ENCODE measurements around the gene SIPA1L3.
A peak's percentile ranks its signal among the peaks of the same experiment; 100 is the strongest.

SIPA1L3 gene

DNA sequence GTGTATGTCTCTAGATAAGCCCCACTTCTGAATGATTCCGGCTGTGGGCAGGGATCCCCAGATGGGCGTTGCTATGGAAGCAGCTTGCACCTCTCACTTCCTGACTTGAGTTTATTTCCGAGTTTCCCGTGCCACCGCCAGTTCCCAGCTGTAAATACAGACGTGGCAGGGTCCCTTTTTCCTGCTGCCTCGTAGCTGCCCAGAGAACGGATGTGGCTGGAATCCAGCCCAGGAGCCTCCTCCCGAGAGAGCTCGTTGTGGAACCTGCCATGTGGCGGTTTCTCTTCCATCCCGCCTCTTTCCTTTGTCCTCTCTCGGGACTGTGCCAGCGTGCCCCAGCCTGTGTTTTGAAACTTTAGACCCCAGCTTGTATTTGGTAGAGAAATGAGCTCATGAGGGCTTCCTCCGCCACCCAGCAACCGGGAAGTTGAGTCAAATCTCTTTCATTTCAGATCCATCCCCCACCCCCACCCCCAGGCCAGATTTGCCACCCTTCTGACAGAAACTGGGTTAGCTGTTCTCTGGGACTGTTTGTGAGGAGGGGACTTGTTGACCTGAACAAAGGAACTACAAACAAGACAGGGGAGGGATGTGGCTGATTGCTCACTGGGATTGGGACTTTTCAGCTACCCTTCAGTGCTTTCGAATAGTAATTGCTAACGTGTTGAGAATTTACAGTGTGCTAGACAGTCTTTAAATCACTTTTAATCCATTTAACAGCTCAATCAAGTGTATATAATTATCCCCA is 96.6 kb downstream of the SIPA1L3 start:
- DNase-seq: peak; percentile 61

DNA sequence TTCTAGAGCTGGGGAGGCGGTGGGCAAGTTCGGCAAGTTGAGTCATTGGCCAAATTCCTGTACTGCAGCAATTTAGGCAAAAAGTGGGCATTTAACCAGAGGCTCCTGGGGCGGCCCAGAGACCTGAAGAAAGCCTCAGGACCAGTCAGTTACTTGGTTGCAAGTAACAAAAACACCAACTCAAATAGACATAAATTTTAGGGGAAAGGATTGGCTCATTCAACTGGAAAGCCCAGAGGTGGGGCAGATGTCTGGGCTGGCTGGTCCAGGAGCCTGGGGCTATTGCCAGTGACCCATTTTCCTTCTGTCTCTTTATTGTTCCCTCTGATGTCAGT is 97.1 kb downstream of the SIPA1L3 start:
- no peak for DNase-seq

DNA sequence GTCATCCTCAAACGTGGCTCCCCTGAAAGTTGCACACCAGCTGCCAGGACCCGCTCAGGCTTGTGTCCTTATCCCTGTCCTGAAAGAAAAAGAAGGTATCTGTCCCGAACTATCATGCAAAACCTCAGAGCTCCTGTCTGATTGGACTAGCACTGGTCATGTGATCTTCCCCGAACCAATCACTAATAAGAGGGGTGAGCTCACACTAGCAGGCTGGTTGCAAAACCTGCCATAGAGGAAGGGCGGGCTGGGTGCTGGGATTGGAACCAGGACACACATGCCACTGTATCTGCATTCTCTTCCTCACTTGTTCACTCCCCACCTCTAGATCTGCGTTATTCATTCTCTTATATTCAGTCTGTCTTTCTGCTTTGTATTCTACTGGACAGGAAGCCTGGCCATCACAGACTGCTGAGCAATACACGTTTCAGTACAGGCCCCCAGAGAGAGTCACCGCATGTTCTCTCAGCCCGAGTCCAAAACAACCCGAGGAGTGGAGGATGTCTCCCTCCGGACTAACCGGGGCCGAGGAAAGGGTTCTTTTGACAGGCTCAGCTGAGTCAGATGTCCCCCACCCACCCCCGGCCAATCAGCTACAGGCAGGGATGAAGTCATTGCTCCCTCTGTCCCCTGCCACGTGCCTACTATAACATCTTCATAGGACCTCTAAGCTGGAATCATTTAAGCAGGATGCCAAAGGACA is 97.7 kb downstream of the SIPA1L3 start:
- DNase-seq: peak; percentile 54

DNA sequence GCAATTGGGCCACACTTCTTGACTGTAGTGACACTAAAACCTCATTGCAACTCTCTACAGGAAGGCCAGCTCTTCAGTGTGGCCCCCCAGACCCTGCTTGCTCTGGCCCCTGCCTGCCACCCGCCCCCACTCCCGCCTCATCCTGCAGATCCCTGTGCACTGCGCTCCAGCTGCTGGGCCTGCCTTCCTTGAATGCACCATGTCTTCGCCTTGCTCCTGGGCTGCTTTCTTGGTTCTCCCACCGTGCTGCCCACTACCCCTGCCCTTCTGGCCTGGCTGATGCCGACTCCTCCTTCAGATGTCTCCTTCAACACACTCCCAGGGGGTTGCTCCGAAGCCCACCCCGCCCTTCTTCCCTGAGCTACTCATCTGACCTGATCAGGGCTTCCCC is 98.2 kb downstream of the SIPA1L3 start:
- no peak for DNase-seq

DNA sequence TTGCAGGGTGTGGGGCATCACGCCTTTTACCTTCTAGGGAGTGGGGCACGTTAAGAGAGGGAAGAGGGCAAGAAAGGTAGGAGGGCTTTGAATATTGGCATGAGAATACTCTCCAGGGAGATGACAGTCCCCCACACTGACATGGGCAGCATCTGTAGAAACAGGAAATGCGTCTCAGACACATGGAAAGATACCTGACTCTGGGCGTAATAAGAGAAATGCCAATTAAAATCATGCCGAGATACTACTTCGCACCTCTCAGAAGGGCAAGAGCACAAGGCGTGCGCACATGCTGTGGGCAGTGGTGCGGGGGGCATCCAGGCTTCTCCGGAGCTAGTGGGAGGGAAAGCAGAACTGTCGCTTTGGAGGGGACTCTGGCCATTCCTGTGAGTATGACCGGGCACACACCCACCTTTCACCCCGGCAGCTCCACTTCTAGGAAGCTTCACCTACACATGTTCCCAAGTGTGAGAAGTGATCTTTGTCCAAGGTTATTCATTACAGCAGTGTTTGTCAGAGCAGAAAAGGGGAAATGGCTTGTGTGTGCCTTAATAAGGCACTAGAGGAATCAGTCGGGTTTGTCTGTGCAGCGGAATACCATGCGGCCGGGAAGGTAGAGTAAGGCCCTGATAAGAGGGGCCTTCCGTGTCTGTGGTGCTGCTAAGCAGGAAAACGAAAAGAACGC is 99.5 kb downstream of the SIPA1L3 start:
- no peak for DNase-seq

DNA sequence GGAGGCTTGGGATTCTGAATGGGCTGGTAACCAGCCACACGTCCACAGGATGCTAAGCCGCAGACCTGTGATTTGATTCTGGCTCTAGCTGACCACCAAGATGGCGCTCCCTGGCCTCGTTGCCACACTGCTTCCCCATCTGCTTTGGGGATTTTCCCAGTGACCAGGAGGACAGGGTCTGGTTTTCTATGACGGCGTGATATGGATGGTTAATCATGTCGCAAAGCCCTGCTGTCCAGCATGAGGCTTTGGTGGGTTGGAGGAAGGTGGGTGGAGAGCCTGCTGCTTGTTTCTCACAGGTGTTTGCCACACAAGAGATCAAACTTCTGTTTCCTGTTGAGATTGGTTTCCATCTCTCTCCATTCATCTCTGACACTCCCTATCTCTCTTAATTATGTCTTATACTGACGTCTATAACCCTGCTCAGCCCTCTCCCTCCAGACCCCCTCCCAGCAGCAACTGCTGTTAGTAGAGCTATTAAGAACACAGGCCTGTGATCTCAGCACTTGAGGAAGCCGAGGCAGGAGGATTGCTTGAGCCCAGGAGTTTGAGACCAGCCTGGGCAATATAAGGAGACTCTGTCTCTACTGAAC is 102.7 kb downstream of the SIPA1L3 start:
- DNase-seq: no peak

DNA sequence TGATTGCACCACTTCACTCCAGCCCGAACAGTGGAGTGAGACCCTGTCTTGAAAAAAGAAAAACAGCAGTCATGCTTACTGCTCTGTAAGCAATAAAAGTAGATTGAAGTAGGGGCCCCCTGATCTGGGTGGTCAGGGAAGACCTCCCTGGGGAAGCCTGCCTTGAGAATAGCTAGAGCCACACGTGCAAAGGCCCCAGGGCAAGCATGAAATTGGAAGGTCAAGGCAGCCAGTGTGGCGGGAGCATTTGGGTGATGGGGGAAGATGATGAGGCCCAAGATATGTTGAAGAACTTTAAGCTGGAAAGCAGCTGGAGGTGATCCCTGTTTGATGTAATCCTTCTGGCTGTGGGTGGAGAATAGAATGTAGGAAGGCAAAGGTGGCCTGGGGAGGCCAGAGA is 104.4 kb downstream of the SIPA1L3 start:
- DNase-seq: no peak

DNA sequence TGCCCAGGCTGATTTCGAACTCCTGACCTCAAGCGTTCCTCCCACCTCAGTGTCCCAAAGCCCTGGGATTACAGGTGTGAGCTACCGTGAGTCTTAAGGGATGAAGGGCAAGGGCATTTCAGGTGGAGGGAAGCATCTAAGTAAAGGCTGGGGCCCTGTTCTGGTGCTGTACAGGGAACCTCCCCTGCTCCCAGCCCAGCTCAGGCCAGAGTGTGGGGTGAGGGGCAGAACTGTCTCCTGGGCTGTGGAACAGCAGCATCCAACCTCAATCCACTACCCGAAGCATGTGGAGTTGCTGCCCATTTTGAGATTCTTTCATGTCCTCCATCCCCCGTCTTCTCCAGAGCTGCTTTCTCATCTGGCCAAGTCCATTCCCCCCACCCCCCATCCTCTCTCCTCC is 105.3 kb downstream of the SIPA1L3 start:
- DNase-seq: no peak

DNA sequence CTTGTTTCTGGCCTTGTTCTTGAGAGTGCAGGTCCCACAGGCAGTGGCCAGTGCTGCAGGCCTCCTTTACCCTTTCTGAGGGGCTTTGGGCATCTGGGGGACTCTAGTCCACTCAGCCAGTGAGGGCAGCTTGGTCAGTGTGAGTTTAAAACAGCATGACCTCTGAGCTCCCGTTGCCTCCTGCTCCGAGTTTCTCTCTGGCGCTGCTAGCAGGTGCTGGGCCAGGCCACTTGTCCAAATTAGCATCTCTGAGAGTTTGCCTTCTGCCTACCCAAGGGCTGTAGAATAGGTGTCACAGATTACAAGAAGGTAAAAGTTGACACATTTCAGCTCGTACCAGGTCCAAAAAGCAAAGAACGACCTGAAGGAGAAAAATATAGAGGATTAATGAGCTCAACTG is 105.9 kb downstream of the SIPA1L3 start:
- no peak for DNase-seq

DNA sequence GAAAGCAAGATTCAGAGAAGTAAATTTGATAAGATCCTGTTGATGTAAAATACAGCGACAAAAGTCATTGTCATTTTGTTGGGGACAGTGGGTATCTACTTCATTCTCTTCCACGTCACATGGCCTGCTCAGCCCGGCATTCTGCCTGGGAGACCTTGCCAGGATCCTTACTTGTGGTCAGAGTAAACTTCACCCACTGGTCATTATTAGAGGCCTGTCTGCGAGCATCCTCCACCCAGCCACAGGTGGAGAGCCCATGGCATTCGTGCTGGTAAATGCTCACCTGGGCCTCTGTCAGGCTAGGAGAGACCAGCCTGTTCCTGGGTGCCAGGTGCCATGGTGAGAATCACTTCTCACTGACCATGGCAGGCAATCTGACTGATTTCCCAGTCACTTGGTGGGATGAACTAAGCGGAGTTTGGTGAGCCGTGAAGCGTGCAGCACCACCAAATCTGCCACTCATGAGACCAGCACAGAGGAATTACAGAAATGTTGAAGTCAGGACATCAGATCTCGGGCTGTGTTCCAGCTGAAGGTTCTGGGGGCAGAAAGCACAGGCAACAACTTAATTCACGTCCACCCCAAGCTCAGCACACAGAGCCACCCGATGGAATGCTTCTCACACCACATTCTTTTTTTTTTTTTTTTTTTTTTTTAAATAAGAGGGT is 107.0 kb downstream of the SIPA1L3 start:
- no peak for DNase-seq

DNA sequence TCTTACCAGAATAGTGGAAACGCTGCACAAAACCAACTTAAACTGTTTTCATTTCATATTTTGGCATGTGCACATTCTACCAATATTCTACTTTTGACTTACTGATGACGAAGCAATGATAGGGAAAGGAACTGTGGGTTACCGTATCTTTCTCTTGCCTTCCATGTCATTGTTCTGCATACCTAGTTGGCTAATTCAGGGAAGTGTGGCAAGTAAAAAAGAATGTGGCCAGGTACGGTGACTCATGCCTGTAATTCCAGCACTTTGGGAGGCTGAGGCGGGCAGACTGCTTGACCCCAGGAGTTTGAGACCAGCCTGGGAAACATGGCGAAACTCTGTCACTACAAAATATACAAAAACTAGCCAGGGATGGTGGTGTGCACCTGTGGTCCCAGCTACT is 108.2 kb downstream of the SIPA1L3 start:
- no peak for DNase-seq

DNA sequence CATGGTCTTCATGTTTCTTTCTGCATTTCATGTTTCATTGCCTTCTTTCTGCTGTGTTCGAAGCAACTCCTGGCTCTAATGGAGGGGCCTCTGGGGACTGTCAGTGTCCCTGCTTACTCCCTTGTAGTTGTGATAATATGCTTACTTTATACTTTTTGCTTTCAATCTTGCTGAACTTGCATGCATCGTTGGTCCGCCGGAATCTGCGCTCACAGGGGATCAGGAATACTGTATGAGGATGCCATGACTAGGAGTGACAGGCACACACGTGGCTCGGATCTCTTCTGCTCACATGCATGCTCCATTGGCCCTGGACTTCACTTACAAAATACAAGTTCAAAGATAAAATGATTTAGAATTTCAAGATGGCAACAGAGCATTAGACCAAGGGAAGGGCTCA is 108.8 kb downstream of the SIPA1L3 start:
- DNase-seq: no peak

DNA sequence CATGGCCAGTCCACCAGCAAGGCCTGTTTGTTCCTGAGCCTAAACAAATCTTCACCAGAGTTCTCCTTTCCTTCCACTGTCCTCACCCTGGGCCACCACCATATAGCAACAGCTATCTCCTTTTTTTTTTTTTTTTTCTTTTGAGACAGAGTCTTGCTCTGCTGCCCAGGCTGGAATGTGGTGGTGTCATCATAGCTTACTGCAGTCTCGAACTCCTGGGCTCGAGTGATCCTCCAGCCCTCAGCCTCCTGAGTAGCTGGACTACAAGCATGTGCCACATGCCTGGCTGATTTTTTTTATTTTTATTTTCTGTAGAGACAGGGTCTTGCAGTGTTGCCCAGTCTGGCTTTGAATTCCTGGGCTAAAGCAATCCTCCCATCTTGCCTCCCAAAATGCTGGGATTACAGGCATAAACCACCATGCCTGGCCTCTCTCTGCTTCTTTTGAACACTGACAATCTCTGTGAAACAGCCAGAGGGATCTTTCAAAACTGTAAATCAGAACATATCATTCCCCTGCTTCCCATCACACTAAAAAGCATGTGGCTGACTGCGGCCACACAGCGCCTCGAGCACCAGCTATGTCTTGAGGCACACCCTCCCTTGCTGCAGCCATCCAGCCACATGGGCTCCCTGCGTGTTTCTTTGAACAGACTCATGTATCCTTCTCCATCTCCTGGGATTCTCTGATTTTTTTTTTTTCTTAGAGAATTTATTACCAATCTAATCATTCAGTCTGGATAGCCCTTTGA is 110.6 kb downstream of the SIPA1L3 start:
- DNase-seq: no peak

DNA sequence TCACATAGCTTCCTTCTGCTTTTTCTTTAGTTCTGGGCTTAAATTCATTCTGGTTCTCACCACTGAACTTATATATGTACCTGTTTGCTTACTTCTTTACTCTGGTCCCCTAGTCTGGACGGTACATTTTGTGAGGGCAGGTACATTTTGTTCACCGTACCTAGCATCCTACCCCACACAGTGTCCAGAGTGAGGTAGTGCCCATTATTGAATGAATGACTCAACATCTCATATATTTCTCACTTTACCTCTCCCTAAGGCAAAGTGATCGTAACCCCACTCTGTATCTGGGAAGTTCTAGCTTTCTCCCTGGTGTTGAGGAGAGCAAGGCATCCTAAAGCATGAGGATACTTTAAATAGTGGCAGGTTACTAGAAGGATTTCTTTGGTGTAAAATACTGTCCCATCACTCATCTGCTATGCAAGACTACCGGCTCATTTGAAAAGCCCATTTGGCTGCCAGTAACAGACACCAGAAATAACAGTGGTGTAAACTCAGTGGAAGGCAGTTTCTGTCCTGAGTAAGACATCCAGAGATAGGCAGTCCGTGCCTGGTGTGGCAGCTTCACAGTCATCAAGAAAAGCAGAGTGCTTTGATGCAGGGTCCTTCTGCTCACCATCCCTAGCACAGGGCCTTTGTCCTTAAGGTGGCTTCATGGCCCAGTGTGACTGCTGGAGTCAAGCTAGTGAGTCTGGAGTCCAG is 111.8 kb downstream of the SIPA1L3 start:
- DNase-seq: no peak

DNA sequence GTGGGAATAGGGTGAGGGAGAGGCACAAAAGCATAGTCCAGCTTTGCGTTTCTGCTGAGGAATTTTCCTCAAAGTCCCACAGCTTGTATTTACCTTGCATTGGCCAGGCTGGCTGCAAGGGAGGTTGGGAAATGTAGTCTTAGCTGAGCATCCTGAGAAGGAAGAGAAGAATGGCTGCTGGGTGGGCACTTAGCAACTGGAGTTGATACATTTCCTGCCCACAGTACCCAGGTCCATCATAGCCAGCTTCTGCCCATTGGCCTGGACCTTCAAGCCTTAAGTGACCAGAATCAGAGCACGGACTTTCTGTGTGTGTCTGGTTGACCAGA is 112.4 kb downstream of the SIPA1L3 start:
- no peak for DNase-seq

DNA sequence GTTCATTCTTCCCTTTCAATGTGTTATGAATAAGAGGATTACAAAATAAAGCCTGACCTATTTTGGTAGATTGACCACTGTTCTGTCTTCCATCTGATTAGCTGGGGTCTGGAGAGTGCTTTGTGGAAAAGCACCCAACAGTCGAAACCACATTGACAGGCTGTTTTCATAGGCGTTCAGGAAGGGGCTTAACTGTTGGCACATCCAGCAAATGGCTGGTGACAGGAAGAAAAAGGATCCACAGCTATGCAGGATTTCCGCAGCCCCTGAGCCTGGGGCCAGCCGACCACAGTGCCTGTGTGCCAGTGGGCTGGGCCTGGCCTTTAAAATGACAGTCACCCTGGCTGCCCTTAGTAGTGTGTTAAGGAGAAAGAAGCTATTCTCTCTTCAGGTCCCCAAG is 113.3 kb downstream of the SIPA1L3 start:
- DNase-seq: no peak

DNA sequence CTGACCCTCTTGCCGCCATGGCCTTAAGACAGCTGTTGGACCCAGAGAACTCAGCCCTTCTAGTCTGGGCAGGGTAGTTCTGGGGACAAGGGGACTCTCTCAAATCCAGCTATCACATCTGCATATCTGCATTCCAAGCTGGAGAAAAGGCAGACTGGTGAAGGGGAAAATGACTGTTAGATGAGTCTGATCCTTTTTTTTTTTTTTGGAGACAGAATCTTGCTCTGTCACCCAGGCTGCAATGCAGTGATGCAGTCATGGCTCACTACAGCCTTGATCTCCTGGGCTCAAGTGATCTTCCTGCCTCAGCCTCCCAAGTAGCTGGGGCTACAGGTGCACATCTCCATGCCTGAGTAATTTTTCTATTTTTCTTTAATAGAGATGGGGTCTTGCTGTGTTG is 114.3 kb downstream of the SIPA1L3 start:
- no peak for DNase-seq

DNA sequence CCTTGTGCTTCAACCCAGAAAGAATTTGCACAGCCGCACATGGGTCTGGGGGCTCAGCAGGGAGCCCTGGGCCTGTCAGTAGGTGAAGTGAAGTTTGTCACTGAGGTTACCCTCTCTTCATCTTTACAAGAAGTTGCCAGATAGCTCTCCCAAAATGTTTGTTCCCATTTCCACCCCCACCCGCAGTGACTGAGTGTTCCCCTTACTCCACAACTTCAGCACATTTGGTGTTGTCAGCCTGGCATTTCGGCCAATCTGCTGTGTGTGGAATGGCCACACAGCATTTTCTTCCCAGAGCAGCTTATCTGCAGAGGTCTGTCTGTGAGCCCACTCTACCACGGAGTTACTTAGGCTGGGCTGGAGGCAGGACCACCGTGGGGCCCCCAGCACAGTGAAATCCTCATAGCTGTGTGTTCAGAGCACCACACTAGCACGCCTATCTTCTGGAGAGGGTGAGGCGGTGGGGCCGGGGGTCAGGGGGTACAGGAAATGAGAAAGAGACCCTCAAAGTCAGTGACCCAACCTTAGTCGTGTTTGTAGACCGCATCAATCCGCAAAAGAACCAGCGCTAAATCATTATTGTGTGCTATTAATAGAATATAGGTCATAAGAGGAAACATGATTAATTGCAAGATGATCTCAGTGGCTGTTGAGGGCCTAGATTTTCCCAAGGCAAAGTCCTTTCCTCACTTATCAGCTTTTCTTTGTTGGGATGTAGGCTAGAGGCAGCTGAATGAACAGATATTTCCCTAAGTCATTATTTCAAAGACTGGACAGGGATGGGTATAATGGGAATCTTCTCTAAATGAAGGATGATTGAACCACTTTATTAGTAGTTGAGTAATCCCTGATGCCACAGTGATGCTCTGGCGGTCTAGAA is 116.0 kb downstream of the SIPA1L3 start:
- DNase-seq: no peak

DNA sequence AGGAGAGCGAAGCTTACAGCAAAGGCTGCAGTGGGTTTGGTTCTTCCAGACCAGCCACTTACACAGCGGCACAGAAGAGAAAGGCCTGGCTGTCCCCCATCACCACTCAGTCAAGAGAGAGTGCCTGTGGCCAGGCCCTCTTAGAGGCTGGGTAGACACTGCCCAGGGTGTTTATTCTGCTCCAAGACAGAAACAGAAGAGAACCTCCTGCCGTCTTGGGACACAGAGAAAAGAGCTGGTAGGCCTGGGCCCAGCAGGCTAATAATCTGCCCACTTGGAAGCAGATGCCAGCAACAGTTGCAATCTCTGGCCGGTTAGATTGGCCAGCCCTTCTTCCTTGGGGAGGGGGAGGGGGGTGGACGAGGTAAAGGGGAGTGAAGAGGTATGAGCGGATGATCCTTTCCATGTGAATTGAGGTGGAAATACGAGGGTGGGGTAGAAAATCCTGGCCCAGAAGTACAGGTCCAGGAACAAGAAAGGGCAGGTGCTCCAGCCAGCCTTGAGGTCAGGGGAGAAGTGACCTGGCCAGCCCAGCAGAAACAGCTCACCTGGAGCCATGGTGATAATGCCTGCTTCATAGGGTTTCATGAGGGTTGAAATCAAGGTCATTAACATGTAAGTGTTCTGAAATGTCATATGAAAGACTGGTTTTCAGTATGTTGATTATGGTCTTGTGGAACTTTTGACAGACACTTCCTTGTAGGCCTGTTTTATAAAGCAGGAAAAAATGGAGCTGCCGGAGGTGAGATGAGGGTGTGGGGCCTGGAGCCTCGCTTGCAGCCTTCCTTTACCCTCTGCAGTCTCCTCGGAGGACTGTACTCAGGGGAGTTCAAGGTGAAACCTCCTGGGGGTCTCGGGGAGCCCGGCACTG is 116.9 kb downstream of the SIPA1L3 start:
- DNase-seq: no peak

Measured in NCI-H774 (cell line).